SK-N-SH (cell line): ENCODE measurements around the gene CCDC171.

ENCODE experiments used
- CHD2 ChIP-seq: fragments of 150-350 bp; IDR thresholded peaks from 2 replicates; pipeline ENCODE4 v1.6.1; 2018; ENCODE audit warnings: low read length; ENCODE audit not compliant: partially characterized antibody
- EP300 ChIP-seq, 2 experiments: IDR thresholded peaks; 2 replicates each; pipeline versions ENCODE4 v1.4.0 to v1.6.1; 2012; ENCODE audit warnings: borderline replicate concordance in 1 of 2, low read depth in 1 of 2, low read length in 1 of 2
- EZH2phosphoT487 ChIP-seq: fragments of 200-600 bp; sonication (generic); IDR thresholded peaks from 2 replicates; pipeline ENCODE4 v1.6.1; 2017; ENCODE audit warnings: low read depth, mixed run types, mild to moderate bottlenecking, antibody characterized with exemption, moderate library complexity, borderline replicate concordance
- FOXJ3 ChIP-seq: sonication (generic); formaldehyde crosslinking; IDR thresholded peaks from 2 replicates; pipeline ENCODE4 v1.5.1; 2020; ENCODE audit warnings: mild to moderate bottlenecking, missing genetic modification reagents
- FOXM1 ChIP-seq: IDR thresholded peaks from 2 replicates; pipeline ENCODE4 v1.4.0; 2012; ENCODE audit warnings: low read depth, mild to moderate bottlenecking
- MXI1 ChIP-seq: IDR thresholded peaks from 2 replicates; pipeline ENCODE4 v1.6.1; 2012; ENCODE audit warnings: mild to moderate bottlenecking, low read depth, low read length, improper control_type of control experiment
- NFIC ChIP-seq: IDR thresholded peaks from 2 replicates; pipeline ENCODE4 v1.4.0; 2012; ENCODE audit warnings: borderline replicate concordance
- POLR2AphosphoS5 ChIP-seq: IDR thresholded peaks from 2 replicates; pipeline ENCODE4 v1.6.1; 2012; ENCODE audit warnings: low read depth, low read length
- TAF1 ChIP-seq: IDR thresholded peaks from 2 replicates; pipeline ENCODE4 v1.6.1; 2012; ENCODE audit warnings: low read depth, mild to moderate bottlenecking, low read length, moderate library complexity, borderline replicate concordance
- ZBTB33 ChIP-seq: IDR thresholded peaks from 2 replicates; pipeline ENCODE4 v1.4.0; 2012; ENCODE audit warnings: low read depth, borderline replicate concordance
- TF ChIP-seq, protein P1 (sequence below): IDR thresholded peaks from 2 replicates; pipeline ENCODE4 v1.4.0; 2012; ENCODE audit warnings: low read depth, borderline replicate concordance
- TF ChIP-seq, protein P2 (sequence below): fragments of 200-600 bp; sonication (generic); IDR thresholded peaks from 2 replicates; pipeline ENCODE4 v1.6.1; 2017; ENCODE audit warnings: antibody characterized with exemption, mild to moderate bottlenecking, moderate library complexity
- TF ChIP-seq, protein P3 (sequence below): IDR thresholded peaks from 2 replicates; pipeline ENCODE4 v1.4.0; 2012; ENCODE audit warnings: low read depth

- TF ChIP-seq, protein P1, sequence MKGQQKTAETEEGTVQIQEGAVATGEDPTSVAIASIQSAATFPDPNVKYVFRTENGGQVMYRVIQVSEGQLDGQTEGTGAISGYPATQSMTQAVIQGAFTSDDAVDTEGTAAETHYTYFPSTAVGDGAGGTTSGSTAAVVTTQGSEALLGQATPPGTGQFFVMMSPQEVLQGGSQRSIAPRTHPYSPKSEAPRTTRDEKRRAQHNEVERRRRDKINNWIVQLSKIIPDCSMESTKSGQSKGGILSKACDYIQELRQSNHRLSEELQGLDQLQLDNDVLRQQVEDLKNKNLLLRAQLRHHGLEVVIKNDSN = no peak
- TF ChIP-seq, protein P2, sequence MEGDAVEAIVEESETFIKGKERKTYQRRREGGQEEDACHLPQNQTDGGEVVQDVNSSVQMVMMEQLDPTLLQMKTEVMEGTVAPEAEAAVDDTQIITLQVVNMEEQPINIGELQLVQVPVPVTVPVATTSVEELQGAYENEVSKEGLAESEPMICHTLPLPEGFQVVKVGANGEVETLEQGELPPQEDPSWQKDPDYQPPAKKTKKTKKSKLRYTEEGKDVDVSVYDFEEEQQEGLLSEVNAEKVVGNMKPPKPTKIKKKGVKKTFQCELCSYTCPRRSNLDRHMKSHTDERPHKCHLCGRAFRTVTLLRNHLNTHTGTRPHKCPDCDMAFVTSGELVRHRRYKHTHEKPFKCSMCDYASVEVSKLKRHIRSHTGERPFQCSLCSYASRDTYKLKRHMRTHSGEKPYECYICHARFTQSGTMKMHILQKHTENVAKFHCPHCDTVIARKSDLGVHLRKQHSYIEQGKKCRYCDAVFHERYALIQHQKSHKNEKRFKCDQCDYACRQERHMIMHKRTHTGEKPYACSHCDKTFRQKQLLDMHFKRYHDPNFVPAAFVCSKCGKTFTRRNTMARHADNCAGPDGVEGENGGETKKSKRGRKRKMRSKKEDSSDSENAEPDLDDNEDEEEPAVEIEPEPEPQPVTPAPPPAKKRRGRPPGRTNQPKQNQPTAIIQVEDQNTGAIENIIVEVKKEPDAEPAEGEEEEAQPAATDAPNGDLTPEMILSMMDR = no peak
- no peak for TF ChIP-seq POLR2AphosphoS5
- TF ChIP-seq FOXJ3 = no peak
- no peak for TF ChIP-seq EP300 (IDR thresholded peaks at IDR 0.05; ENCODE audit: borderline replicate concordance in 1 of 2, low read depth in 1 of 2, low read length in 1 of 2)
- TF ChIP-seq TAF1 = no peak
- no peak for TF ChIP-seq ZBTB33
- no peak for TF ChIP-seq FOXM1
- no peak for TF ChIP-seq EZH2phosphoT487
- no peak for TF ChIP-seq NFIC
- TF ChIP-seq, protein P3, sequence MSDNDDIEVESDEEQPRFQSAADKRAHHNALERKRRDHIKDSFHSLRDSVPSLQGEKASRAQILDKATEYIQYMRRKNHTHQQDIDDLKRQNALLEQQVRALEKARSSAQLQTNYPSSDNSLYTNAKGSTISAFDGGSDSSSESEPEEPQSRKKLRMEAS = no peak
- TF ChIP-seq CHD2 = no peak
- no peak for TF ChIP-seq MXI1
Measured at GRCh38 chr9:15744196-15744595, 191.4 kb downstream of the CCDC171 start.
